Measurements from ENCODE around the gene GRK5.

GRK5 gene

GRCh38 chr10:119495021-119495505 lies 287.7 kb downstream of the GRK5 start:
- no peak for DNase-seq

GRCh38 chr10:119495545-119495944 lies 288.2 kb downstream of the GRK5 start:
- DNase-seq = no peak

- no peak for DNase-seq
Observed at GRCh38 chr10:119496273-119496672, 288.9 kb downstream of the GRK5 start.

GRCh38 chr10:119497243-119497642 lies 289.9 kb downstream of the GRK5 start:
- DNase-seq = no peak

GRCh38 chr10:119498889-119499676 lies 291.7 kb downstream of the GRK5 start:
- no peak for DNase-seq

GRCh38 chr10:119499677-119500002 lies 292.3 kb downstream of the GRK5 start:
- no peak for DNase-seq

GRCh38 chr10:119500123-119500795 lies 292.9 kb downstream of the GRK5 start:
- DNase-seq = no peak

- DNase-seq = no peak
Observed at GRCh38 chr10:119500821-119501220, 293.4 kb downstream of the GRK5 start.

GRCh38 chr10:119501690-119502089 lies 294.3 kb downstream of the GRK5 start:
- no peak for DNase-seq

GRCh38 chr10:119502209-119502608 lies 294.8 kb downstream of the GRK5 start:
- DNase-seq = no peak

GRCh38 chr10:119502618-119503155 lies 295.3 kb downstream of the GRK5 start:
- DNase-seq = no peak

GRCh38 chr10:119503821-119504220 lies 296.4 kb downstream of the GRK5 start:
- no peak for DNase-seq

GRCh38 chr10:119504651-119505050 lies 297.3 kb downstream of the GRK5 start:
- DNase-seq = no peak

GRCh38 chr10:119505131-119505551 lies 297.8 kb downstream of the GRK5 start:
- DNase-seq = no peak
